SKM-1 treated with dmso at 0.1 percent for 144 hours (cell line): ENCODE results near the gene ZMYM4.
"Not testable (repeated sequence)": the region's sequence is repeated elsewhere in the genome, so short reads cannot be mapped to it uniquely, and the experiment has no call there.

Experiments
- DNase-seq: peaks from one replicate; lab custom pipeline; 2025; ENCODE audit not compliant: unreplicated experiment; lab: John Stamatoyannopoulos, UW

Gene ZMYM4

GRCh38 chr1:35268282-35269200, at the start of gene ZMYM4:
TSS of gene ZMYM4 (plus strand) at chr1:35268709. CDS start at chr1:35269047, 338 bp downstream.
- peak; percentile 96 for DNase-seq

GRCh38 chr1:35220976-35221375, 47.5 kb upstream of the ZMYM4 start:
- DNase-seq, result peak; percentile 10

GRCh38 chr1:35222322-35223083, 46.0 kb upstream of the ZMYM4 start:
- no peak for DNase-seq

- DNase-seq, result no peak
Measured at GRCh38 chr1:35223084-35223630, 45.4 kb upstream of the ZMYM4 start.

GRCh38 chr1:35226546-35226945, 42.0 kb upstream of the ZMYM4 start:
- DNase-seq, result no peak

GRCh38 chr1:35229587-35230360, 38.7 kb upstream of the ZMYM4 start:
- no peak for DNase-seq

- DNase-seq, result no peak
Measured at GRCh38 chr1:35231287-35231686, 37.2 kb upstream of the ZMYM4 start.

GRCh38 chr1:35236772-35237171, 31.7 kb upstream of the ZMYM4 start:
- DNase-seq, result not testable (repeated sequence)

GRCh38 chr1:35243691-35244090, 24.8 kb upstream of the ZMYM4 start:
- DNase-seq, result peak; percentile 15

GRCh38 chr1:35247256-35247655, 21.3 kb upstream of the ZMYM4 start:
- no peak for DNase-seq

- no peak for DNase-seq
Measured at GRCh38 chr1:35253941-35254340, 14.6 kb upstream of the ZMYM4 start.

- no peak for DNase-seq
Measured at GRCh38 chr1:35255276-35255675, 13.2 kb upstream of the ZMYM4 start.

- no peak for DNase-seq
Measured at GRCh38 chr1:35259561-35259960, 8.9 kb upstream of the ZMYM4 start.

GRCh38 chr1:35261412-35262120, 6.9 kb upstream of the ZMYM4 start:
- DNase-seq, result no peak

GRCh38 chr1:35264035-35264434, 4.5 kb upstream of the ZMYM4 start:
- DNase-seq, result no peak

- DNase-seq, result peak; percentile 64
Measured at GRCh38 chr1:35264871-35265270, 3.6 kb upstream of the ZMYM4 start.

- no peak for DNase-seq
Measured at GRCh38 chr1:35266306-35266705, 2.2 kb upstream of the ZMYM4 start.

- peak; percentile 13 for DNase-seq
Measured at GRCh38 chr1:35269201-35269988, 886 bp downstream of the ZMYM4 start.

- no peak for DNase-seq
Measured at GRCh38 chr1:35269989-35270289, 1.4 kb downstream of the ZMYM4 start.

GRCh38 chr1:35270836-35271235, 2.3 kb downstream of the ZMYM4 start:
- DNase-seq, result no peak
